ENCODE measurements around the gene GPATCH1. TPM values are rescaled to one million over a fixed set of nuclear protein-coding genes. Genes with fewer than 3 reads are reported as not detected.

Gene GPATCH1
- total and polyA plus RNA-seq, 4 donors, result 2.5 to 5.2 (median 3.6) TPM

DNA sequence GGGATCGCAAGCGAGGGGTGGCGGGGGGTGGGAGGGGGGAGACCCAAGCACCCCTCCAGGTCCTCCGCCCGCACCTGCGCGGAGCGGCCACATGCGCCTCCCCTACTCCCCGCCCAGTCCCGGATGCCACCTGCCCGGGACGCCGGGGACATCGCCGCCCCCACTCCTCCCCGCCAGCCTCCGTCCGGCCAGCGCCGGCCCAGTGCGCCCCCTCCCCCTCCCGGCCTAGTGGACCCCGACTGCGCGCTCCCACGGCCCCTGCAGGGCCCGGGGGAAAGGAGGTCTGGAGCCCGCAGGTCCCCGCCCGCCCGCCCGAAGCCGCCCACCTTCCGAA, 16.6 kb upstream of the GPATCH1 start (continued):
- TF ChIP-seq MAX (IDR thresholded peaks at IDR 0.05) (no peak), YY1 (IDR thresholded peaks at IDR 0.05) (no peak)

- DNase-seq (ENCODE audit: low spot score), result peak; percentile 74
- WGBS, result 7% methylated on average over 86 of the region's 86 CpGs
- H3K27ac ChIP-seq (ENCODE audit: low read depth in 1 of 2, low read length in 2 of 2), result peak within 1 kb of the TSS; percentile 77 to 82
Measured at GRCh38 chr19:33064792-33065550, 16.0 kb upstream of the GPATCH1 start, which contains the start of gene RHPN2. RHPN2 (minus strand) TSS chr19:33064888; CDS start chr19:33064852, 36 bp downstream.

DNA sequence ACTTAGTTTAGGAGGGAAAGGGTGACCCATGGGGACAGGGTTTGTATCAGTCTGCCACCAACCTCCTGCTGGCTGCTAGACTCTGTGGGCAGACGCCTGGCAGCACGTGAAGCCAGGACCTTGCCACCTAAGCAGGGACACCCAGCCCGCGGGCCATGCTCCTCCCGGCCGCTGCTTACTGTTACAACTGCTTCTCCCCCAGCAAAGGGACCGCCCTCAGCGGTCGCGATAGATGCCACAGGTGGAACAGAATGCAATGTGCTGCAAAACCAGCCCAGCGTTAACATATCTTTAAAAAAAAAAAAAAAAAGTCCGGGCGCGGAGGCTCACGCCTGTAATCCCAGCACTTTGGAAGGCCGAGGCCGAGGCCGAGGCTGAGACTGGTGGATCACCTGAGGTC, 14.4 kb upstream of the GPATCH1 start:
- no peaks in the 10 kb centered on the region for H3K27me3 ChIP-seq (ENCODE audit: control insufficient read depth in 4 of 4, insufficient read depth in 4 of 4, low read length in 3 of 4)
- H3K9me3 ChIP-seq (ENCODE audit: control insufficient read depth in 4 of 4, low read length in 3 of 4), result no peaks in the 10 kb centered on the region
- no peak overlapping the region for H3K9ac ChIP-seq (ENCODE audit: low read depth in 1 of 2, low read length in 2 of 2)
- TF ChIP-seq EGR1 (IDR thresholded peaks at IDR 0.05; ENCODE audit: low read depth in 2 of 2) (no peak), RXRA (IDR thresholded peaks at IDR 0.05) (no peak), REST (IDR thresholded peaks at IDR 0.05) (no peak), FOXA1 (IDR thresholded peaks at IDR 0.05) (no peak), HNF4A (conservative IDR thresholded peaks at IDR 0.05) (no peak), NR2F2 (IDR thresholded peaks at IDR 0.05) (no peak), GABPA (IDR thresholded peaks at IDR 0.05 in 1 of 2, conservative IDR thresholded peaks at IDR 0.05 in 1 of 2) (no peak), JUND (IDR thresholded peaks at IDR 0.05) (no peak), TAF1 (conservative IDR thresholded peaks at IDR 0.05) (no peak), ATF3 (IDR thresholded peaks at IDR 0.05) (no peak), FOXA2 (IDR thresholded peaks at IDR 0.05) (no peak), RAD21 (IDR thresholded peaks at IDR 0.05) (no peak), MAX (IDR thresholded peaks at IDR 0.05) (no peak), SP1 (IDR thresholded peaks at IDR 0.05) (no peak), YY1 (IDR thresholded peaks at IDR 0.05) (no peak), HNF4G (IDR thresholded peaks at IDR 0.05) (no peak)
- TF ChIP-seq, protein P1, sequence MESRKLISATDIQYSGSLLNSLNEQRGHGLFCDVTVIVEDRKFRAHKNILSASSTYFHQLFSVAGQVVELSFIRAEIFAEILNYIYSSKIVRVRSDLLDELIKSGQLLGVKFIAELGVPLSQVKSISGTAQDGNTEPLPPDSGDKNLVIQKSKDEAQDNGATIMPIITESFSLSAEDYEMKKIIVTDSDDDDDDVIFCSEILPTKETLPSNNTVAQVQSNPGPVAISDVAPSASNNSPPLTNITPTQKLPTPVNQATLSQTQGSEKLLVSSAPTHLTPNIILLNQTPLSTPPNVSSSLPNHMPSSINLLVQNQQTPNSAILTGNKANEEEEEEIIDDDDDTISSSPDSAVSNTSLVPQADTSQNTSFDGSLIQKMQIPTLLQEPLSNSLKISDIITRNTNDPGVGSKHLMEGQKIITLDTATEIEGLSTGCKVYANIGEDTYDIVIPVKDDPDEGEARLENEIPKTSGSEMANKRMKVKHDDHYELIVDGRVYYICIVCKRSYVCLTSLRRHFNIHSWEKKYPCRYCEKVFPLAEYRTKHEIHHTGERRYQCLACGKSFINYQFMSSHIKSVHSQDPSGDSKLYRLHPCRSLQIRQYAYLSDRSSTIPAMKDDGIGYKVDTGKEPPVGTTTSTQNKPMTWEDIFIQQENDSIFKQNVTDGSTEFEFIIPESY (IDR thresholded peaks at IDR 0.05), result no peak
- TF ChIP-seq, protein P2, sequence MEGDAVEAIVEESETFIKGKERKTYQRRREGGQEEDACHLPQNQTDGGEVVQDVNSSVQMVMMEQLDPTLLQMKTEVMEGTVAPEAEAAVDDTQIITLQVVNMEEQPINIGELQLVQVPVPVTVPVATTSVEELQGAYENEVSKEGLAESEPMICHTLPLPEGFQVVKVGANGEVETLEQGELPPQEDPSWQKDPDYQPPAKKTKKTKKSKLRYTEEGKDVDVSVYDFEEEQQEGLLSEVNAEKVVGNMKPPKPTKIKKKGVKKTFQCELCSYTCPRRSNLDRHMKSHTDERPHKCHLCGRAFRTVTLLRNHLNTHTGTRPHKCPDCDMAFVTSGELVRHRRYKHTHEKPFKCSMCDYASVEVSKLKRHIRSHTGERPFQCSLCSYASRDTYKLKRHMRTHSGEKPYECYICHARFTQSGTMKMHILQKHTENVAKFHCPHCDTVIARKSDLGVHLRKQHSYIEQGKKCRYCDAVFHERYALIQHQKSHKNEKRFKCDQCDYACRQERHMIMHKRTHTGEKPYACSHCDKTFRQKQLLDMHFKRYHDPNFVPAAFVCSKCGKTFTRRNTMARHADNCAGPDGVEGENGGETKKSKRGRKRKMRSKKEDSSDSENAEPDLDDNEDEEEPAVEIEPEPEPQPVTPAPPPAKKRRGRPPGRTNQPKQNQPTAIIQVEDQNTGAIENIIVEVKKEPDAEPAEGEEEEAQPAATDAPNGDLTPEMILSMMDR (IDR thresholded peaks at IDR 0.05; ENCODE audit: low read depth, low read length, missing input control), result no peak
- no peaks in the 10 kb centered on the region for H3K36me3 ChIP-seq (ENCODE audit: control insufficient read depth in 4 of 4, insufficient read depth in 3 of 4, low read depth in 1 of 4, low read length in 3 of 4)
- no peak overlapping the region for H3K4me3 ChIP-seq (ENCODE audit: low read depth in 1 of 3, low read length in 3 of 3)
- 88% methylated on average over 18 of the region's 18 CpGs for WGBS
- H3K4me1 ChIP-seq (ENCODE audit: control insufficient read depth in 4 of 4, insufficient read depth in 4 of 4, low read length in 3 of 4), result peaks cover 0 to 15% (median 3%) of the 10 kb centered on the region in 4 donors
- H3K27ac ChIP-seq (ENCODE audit: low read depth in 1 of 2, low read length in 2 of 2), result no peak overlapping the region
- DNase-seq (ENCODE audit: low spot score), result no peak

More at GRCh38 chr19:33064792-33065550, 16.0 kb upstream of the GPATCH1 start, which contains the start of gene RHPN2:
- H3K4me1 ChIP-seq (ENCODE audit: control insufficient read depth in 4 of 4, insufficient read depth in 4 of 4, low read length in 3 of 4), result peaks cover 0 to 15% (median 5%) of the 10 kb centered on the region in 4 donors
- peak within 1 kb of the TSS in 1 of 2 donors; percentile 42 for H3K9ac ChIP-seq (ENCODE audit: low read depth in 1 of 2, low read length in 2 of 2)
- peak within 1 kb of the TSS; percentile 57 to 91 (median 85) for H3K4me3 ChIP-seq (ENCODE audit: low read depth in 1 of 3, low read length in 3 of 3)
- no peaks in the 10 kb centered on the region for H3K36me3 ChIP-seq (ENCODE audit: control insufficient read depth in 4 of 4, insufficient read depth in 3 of 4, low read depth in 1 of 4, low read length in 3 of 4)
- TF ChIP-seq SP1 (IDR thresholded peaks at IDR 0.05), result peak; percentile 6
- TF ChIP-seq, protein P2 (IDR thresholded peaks at IDR 0.05; ENCODE audit: low read depth, low read length, missing input control), result no peak
- no peaks in the 10 kb centered on the region for H3K27me3 ChIP-seq (ENCODE audit: control insufficient read depth in 4 of 4, insufficient read depth in 4 of 4, low read length in 3 of 4)
- H3K9me3 ChIP-seq (ENCODE audit: control insufficient read depth in 4 of 4, low read length in 3 of 4), result no peaks in the 10 kb centered on the region
